ENCODE measurements around the gene ZAP70. TPM values are rescaled to one million over a fixed set of nuclear protein-coding genes. Genes with fewer than 3 reads are reported as not detected.

ZAP70 gene
- total RNA-seq, 1 experiment from 2014 or later, result 0.54 TPM

- Histone ChIP-seq H3K27me3 (ENCODE audit: control insufficient read depth, insufficient read depth, low read length) (no peaks in the 10 kb centered on the region), H3K4me3 (ENCODE audit: low read depth in 2 of 2, low read length in 2 of 2) (peak within 1 kb of the TSS; percentile 62 to 79), H3K9me3 (ENCODE audit: control insufficient read depth, insufficient read depth, low read depth, low read length) (no peaks in the 10 kb centered on the region), H3K27ac (ENCODE audit: low read length) (peak within 1 kb of the TSS; percentile 96), H3K36me3 (ENCODE audit: control insufficient read depth, insufficient read depth, low read length) (no peaks in the 10 kb centered on the region; the same call in 1 of the 2 replicates), H3K4me1 (ENCODE audit: control insufficient read depth, insufficient read depth, low read length) (peaks cover 14% of the 10 kb centered on the region)
- TF ChIP-seq SIN3A (IDR thresholded peaks at IDR 0.05; ENCODE audit: borderline replicate concordance, insufficient read depth, low read depth, low read length) (no peak), POLR2AphosphoS5 (IDR thresholded peaks at IDR 0.05; ENCODE audit: low read depth, low read length) (peak; percentile 74)
- TF ChIP-seq, protein P1, sequence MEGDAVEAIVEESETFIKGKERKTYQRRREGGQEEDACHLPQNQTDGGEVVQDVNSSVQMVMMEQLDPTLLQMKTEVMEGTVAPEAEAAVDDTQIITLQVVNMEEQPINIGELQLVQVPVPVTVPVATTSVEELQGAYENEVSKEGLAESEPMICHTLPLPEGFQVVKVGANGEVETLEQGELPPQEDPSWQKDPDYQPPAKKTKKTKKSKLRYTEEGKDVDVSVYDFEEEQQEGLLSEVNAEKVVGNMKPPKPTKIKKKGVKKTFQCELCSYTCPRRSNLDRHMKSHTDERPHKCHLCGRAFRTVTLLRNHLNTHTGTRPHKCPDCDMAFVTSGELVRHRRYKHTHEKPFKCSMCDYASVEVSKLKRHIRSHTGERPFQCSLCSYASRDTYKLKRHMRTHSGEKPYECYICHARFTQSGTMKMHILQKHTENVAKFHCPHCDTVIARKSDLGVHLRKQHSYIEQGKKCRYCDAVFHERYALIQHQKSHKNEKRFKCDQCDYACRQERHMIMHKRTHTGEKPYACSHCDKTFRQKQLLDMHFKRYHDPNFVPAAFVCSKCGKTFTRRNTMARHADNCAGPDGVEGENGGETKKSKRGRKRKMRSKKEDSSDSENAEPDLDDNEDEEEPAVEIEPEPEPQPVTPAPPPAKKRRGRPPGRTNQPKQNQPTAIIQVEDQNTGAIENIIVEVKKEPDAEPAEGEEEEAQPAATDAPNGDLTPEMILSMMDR (IDR thresholded peaks at IDR 0.05), result peak; percentile 81; the same call in 1 of the 2 replicates
- no TSS peak for BruUV-seq (replicated peaks)
- POLR2A ChIA-PET, result interaction anchor here (0.6 to 1.1 kb wide), 2 partner anchors 13 to 19 kb away, joined by 4 to 7 read pairs; partner anchors contain the start of gene COX5B
- ATAC-seq (peak; percentile 94), DNase-seq (ENCODE audit: low read depth, low spot score) (peak; percentile 90)
- CTCF ChIA-PET, result interaction anchor here (0.7 to 1.6 kb wide), 3 partner anchors 12 to 46 kb away, joined by 3 to 5 read pairs (median 3); no protein-coding TSS in a partner anchor
- in situ Hi-C loops (cut with HindIII; ENCODE audit: low pct_unique_long_range_greater_than_20kb, low sequenced_read_pairs), result no loop called here
- intact Hi-C loops (cut with micrococcal nuclease; ENCODE audit: unreplicated experiment), result no loop called here
These were observed 49.3 kb upstream of the ZAP70 start, which contains the start of gene ACTR1B for GRCh38 chr2:97663962-97664635. Gene ACTR1B, minus strand, starts transcription at chr2:97664044. Its CDS starts 154 bp downstream, at chr2:97663890.

- Histone ChIP-seq H3K27me3 (ENCODE audit: control insufficient read depth, insufficient read depth, low read length) (no peaks in the 10 kb centered on the region), H3K36me3 (ENCODE audit: control insufficient read depth, insufficient read depth, low read length) (no peaks in the 10 kb centered on the region; the same call in 1 of the 2 replicates), H3K4me1 (ENCODE audit: control insufficient read depth, insufficient read depth, low read length) (peaks cover 14% of the 10 kb centered on the region), H3K9me3 (ENCODE audit: control insufficient read depth, insufficient read depth, low read depth, low read length) (no peaks in the 10 kb centered on the region), H3K27ac (ENCODE audit: low read length) (peak overlapping the region; percentile 96), H3K4me3 (ENCODE audit: low read depth in 2 of 2, low read length in 2 of 2) (peak overlapping the region; percentile 62 to 79)
- DNase-seq (ENCODE audit: low read depth, low spot score) (peak; percentile 8), ATAC-seq (no peak)
- intact Hi-C loops (cut with micrococcal nuclease; ENCODE audit: unreplicated experiment) (no loop called here), in situ Hi-C loops (cut with HindIII; ENCODE audit: low pct_unique_long_range_greater_than_20kb, low sequenced_read_pairs) (no loop called here)
- TF ChIP-seq TCF7L2 (IDR thresholded peaks at IDR 0.05; ENCODE audit: low read depth, low read length) (no peak), REST (IDR thresholded peaks at IDR 0.05; ENCODE audit: insufficient read depth in 1 of 2, low read depth in 2 of 2, low read length in 1 of 2) (no peak), SIN3A (IDR thresholded peaks at IDR 0.05; ENCODE audit: borderline replicate concordance, insufficient read depth, low read depth, low read length) (no peak), POLR2AphosphoS5 (IDR thresholded peaks at IDR 0.05; ENCODE audit: low read depth, low read length) (no peak)
- TF ChIP-seq, protein P1 (IDR thresholded peaks at IDR 0.05), result no peak
- ChIA-PET POLR2A (interaction anchor here (1.1 kb wide), 1 partner anchor 19 kb away, joined by 7 read pairs; the partner anchor contains the start of gene COX5B), CTCF (interaction anchor here (1.0 to 1.6 kb wide), 2 partner anchors 35 to 45 kb away, joined by 3 to 5 read pairs; no protein-coding TSS in a partner anchor)
- TSS peak; percentile 95 for BruUV-seq (replicated peaks)
These were observed 48.8 kb upstream of the ZAP70 start for GRCh38 chr2:97664636-97664970.
